Measurements from ENCODE around the gene EDDM13.

EDDM13 gene

GRCh38 chr19:56312787-56313657 lies 40.5 kb downstream of the EDDM13 start:
- in situ Hi-C loops (cut with HindIII; ENCODE audit: low sequenced_read_pairs), result no loop called here
- TF ChIP-seq, protein P1, sequence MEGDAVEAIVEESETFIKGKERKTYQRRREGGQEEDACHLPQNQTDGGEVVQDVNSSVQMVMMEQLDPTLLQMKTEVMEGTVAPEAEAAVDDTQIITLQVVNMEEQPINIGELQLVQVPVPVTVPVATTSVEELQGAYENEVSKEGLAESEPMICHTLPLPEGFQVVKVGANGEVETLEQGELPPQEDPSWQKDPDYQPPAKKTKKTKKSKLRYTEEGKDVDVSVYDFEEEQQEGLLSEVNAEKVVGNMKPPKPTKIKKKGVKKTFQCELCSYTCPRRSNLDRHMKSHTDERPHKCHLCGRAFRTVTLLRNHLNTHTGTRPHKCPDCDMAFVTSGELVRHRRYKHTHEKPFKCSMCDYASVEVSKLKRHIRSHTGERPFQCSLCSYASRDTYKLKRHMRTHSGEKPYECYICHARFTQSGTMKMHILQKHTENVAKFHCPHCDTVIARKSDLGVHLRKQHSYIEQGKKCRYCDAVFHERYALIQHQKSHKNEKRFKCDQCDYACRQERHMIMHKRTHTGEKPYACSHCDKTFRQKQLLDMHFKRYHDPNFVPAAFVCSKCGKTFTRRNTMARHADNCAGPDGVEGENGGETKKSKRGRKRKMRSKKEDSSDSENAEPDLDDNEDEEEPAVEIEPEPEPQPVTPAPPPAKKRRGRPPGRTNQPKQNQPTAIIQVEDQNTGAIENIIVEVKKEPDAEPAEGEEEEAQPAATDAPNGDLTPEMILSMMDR (IDR thresholded peaks at IDR 0.05; ENCODE audit: low read depth, low read length), result no peak
- no peak overlapping the region for H3K4me3 ChIP-seq (ENCODE audit: low read depth, low read length)
- DNase-seq (ENCODE audit: low read depth, low spot score), result no peak

GRCh38 chr19:56314018-56314380 lies 41.5 kb downstream of the EDDM13 start:
- peak overlapping the region; percentile 80 for H3K4me3 ChIP-seq (ENCODE audit: low read depth, low read length)
- DNase-seq (ENCODE audit: low read depth, low spot score), result no peak
- in situ Hi-C loops (cut with HindIII; ENCODE audit: low sequenced_read_pairs), result no loop called here
- TF ChIP-seq, protein P1 (IDR thresholded peaks at IDR 0.05; ENCODE audit: low read depth, low read length), result no peak

- peak within 1 kb of the TSS; percentile 80 for H3K4me3 ChIP-seq (ENCODE audit: low read depth, low read length)
- peak; percentile 99 for DNase-seq (ENCODE audit: low read depth, low spot score)
- TF ChIP-seq, protein P1 (IDR thresholded peaks at IDR 0.05; ENCODE audit: low read depth, low read length), result no peak
- in situ Hi-C loops (cut with HindIII; ENCODE audit: low sequenced_read_pairs), result no loop called here
These were observed 42.0 kb downstream of the EDDM13 start, which contains the start of gene ZSCAN5A for GRCh38 chr19:56314381-56315076. Gene ZSCAN5A, minus strand, starts transcription at chr19:56314839. Its CDS starts 89,793 bp downstream, at chr19:56225046.

- in situ Hi-C loops (cut with HindIII; ENCODE audit: low sequenced_read_pairs), result no loop called here
- H3K4me3 ChIP-seq (ENCODE audit: low read depth, low read length), result peak overlapping the region; percentile 80
- TF ChIP-seq, protein P1 (IDR thresholded peaks at IDR 0.05; ENCODE audit: low read depth, low read length), result no peak
- peak; percentile 99 for DNase-seq (ENCODE audit: low read depth, low spot score)
These were observed 42.7 kb downstream of the EDDM13 start for GRCh38 chr19:56315077-56315828.

DNA sequence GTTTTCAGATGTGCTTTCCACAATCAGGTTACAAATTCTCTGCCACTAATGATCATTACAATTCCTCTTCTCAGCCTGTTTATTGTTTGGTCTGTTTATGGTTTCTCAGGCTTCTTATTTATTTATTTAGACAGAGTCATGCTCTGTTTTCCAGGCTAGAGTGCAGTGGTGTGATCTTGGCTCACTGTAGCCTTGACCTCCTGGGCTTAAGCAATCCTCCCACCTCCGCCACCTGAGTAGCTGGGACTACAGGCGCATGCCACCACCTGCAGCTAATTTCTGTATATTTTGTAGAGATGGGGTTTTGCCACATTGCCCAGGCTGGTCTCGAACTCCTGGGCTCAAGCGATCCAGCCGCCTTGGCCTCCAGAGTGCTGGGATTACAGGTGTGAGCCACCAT lies 44.2 kb downstream of the EDDM13 start:
- TF ChIP-seq, protein P1 (IDR thresholded peaks at IDR 0.05; ENCODE audit: low read depth, low read length), result no peak
- DNase-seq (ENCODE audit: low read depth, low spot score), result no peak
- in situ Hi-C loops (cut with HindIII; ENCODE audit: low sequenced_read_pairs), result no loop called here
- no peak overlapping the region for H3K4me3 ChIP-seq (ENCODE audit: low read depth, low read length)

GRCh38 chr19:56317749-56318148 lies 45.2 kb downstream of the EDDM13 start:
- TF ChIP-seq, protein P1 (IDR thresholded peaks at IDR 0.05; ENCODE audit: low read depth, low read length), result no peak
- no peak for DNase-seq (ENCODE audit: low read depth, low spot score)
- in situ Hi-C loops (cut with HindIII; ENCODE audit: low sequenced_read_pairs), result no loop called here
- H3K4me3 ChIP-seq (ENCODE audit: low read depth, low read length), result no peak overlapping the region

All from astrocyte of the spinal cord (primary cell).